ENCODE measurements around the gene GALNT14.

The GALNT14 gene

GRCh38 chr2:31148514-31148913 lies 10.3 kb upstream of the GALNT14 start:
- Histone ChIP-seq H3K36me3 (no peaks in the 10 kb centered on the region), H3K27me3 (no peaks in the 10 kb centered on the region), H3K4me3 (ENCODE audit: low read depth, low read length) (no peak overlapping the region), H3K9me3 (no peaks in the 10 kb centered on the region), H3K4me1 (no peaks in the 10 kb centered on the region)
- TF ChIP-seq CTCF (IDR thresholded peaks at IDR 0.05; ENCODE audit: low read depth, low read length), result no peak
- no peak for DNase-seq

- TF ChIP-seq CTCF (IDR thresholded peaks at IDR 0.05; ENCODE audit: low read depth, low read length), result no peak
- H3K27me3 ChIP-seq, result no peaks in the 10 kb centered on the region
- no peaks in the 10 kb centered on the region for H3K36me3 ChIP-seq
- no peak overlapping the region for H3K4me3 ChIP-seq (ENCODE audit: low read depth, low read length)
- DNase-seq, result no peak
- H3K9me3 ChIP-seq, result no peaks in the 10 kb centered on the region
- no peaks in the 10 kb centered on the region for H3K4me1 ChIP-seq
Measured at GRCh38 chr2:31147645-31148044, 9.4 kb upstream of the GALNT14 start.

- Histone ChIP-seq H3K36me3 (no peaks in the 10 kb centered on the region), H3K4me1 (no peaks in the 10 kb centered on the region), H3K9me3 (no peaks in the 10 kb centered on the region), H3K27me3 (peaks cover 3% of the 10 kb centered on the region; the same call in 1 of the 2 replicates), H3K4me3 (ENCODE audit: low read depth, low read length) (no peak overlapping the region)
- TF ChIP-seq CTCF (IDR thresholded peaks at IDR 0.05; ENCODE audit: low read depth, low read length), result no peak
- no peak for DNase-seq
Measured at GRCh38 chr2:31142110-31142509, 3.9 kb upstream of the GALNT14 start.

GRCh38 chr2:31141443-31142085 lies 3.3 kb upstream of the GALNT14 start:
- no peak for DNase-seq
- TF ChIP-seq CTCF (IDR thresholded peaks at IDR 0.05; ENCODE audit: low read depth, low read length), result no peak
- Histone ChIP-seq H3K27me3 (peaks cover 3% of the 10 kb centered on the region; the same call in 1 of the 2 replicates), H3K4me1 (no peaks in the 10 kb centered on the region), H3K36me3 (no peaks in the 10 kb centered on the region), H3K4me3 (ENCODE audit: low read depth, low read length) (no peak overlapping the region), H3K9me3 (no peaks in the 10 kb centered on the region)

GRCh38 chr2:31140151-31140550 lies 1.9 kb upstream of the GALNT14 start:
- no peak for TF ChIP-seq CTCF (IDR thresholded peaks at IDR 0.05; ENCODE audit: low read depth, low read length)
- no peaks in the 10 kb centered on the region for H3K36me3 ChIP-seq
- DNase-seq, result no peak
- no peak overlapping the region for H3K4me3 ChIP-seq (ENCODE audit: low read depth, low read length)
- H3K27me3 ChIP-seq, result peaks cover 3% of the 10 kb centered on the region; the same call in 1 of the 2 replicates
- no peaks in the 10 kb centered on the region for H3K9me3 ChIP-seq
- H3K4me1 ChIP-seq, result no peaks in the 10 kb centered on the region

- Histone ChIP-seq H3K36me3 (no peaks in the 10 kb centered on the region), H3K9me3 (no peaks in the 10 kb centered on the region), H3K27me3 (peaks cover 3% of the 10 kb centered on the region; the same call in 1 of the 2 replicates), H3K4me1 (no peaks in the 10 kb centered on the region), H3K4me3 (ENCODE audit: low read depth, low read length) (no peak overlapping the region)
- no peak for TF ChIP-seq CTCF (IDR thresholded peaks at IDR 0.05; ENCODE audit: low read depth, low read length)
- no peak for DNase-seq
Measured at GRCh38 chr2:31139671-31140070, 1.4 kb upstream of the GALNT14 start.

Measured in BE2C (cell line).